ENCODE measurements around the gene MCHR1.

MCHR1 gene

DNA sequence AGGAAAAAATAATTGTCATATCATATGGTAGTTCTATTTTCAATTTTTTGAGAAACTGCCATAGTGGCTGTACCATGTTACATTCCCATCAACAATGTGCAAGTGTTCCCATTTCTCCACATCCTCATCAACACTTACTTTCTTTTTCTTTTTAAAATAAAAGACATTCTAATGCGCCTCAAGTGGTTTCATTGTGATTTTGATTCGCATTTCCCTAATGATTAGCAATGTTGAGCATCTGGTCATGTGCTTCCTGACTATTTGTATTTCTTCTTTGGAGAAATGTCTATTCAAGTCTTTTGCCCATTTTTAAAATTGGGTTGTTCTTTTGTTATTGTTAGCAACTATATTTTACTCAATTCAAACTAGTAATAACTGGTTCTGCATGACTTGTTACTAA lies 8.4 kb downstream of the MCHR1 start:
- Histone ChIP-seq H3K36me3 (ENCODE audit: control insufficient read depth, low read length) (no peaks in the 10 kb centered on the region), H3K4me3 (ENCODE audit: low read length) (no peak overlapping the region)

DNA sequence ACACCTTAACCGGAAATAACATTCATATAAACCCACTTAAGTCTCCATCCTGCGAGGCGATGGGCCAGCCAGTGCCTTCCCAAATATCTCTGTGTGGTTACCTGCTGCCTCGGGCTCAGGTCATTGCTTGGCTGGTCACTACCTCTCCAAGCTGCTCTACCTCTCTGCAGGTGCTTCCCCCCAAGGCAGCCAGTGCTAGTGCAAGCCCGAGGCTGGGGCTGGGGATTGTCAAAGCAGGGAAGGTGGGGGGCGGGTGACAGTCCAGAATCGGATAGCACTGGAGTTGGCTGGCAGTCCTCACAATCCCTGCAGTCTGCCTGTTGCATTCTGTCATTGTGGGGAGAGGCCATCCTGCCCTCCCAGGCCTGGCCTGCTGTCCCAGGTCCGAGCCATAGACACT lies 11.1 kb downstream of the MCHR1 start:
- no peaks in the 10 kb centered on the region for H3K27me3 ChIP-seq (ENCODE audit: control insufficient read depth, low read length)
- no peaks in the 10 kb centered on the region for H3K36me3 ChIP-seq (ENCODE audit: control insufficient read depth, low read length)
- H3F3A ChIP-seq (ENCODE audit: control insufficient read depth, insufficient read depth): no peaks in the 10 kb centered on the region; the same call in 1 of the 2 replicates
- no peak for TF ChIP-seq EZH2phosphoT487 (IDR thresholded peaks at IDR 0.05; ENCODE audit: borderline replicate concordance, low read length)
- TF ChIP-seq, protein P1, sequence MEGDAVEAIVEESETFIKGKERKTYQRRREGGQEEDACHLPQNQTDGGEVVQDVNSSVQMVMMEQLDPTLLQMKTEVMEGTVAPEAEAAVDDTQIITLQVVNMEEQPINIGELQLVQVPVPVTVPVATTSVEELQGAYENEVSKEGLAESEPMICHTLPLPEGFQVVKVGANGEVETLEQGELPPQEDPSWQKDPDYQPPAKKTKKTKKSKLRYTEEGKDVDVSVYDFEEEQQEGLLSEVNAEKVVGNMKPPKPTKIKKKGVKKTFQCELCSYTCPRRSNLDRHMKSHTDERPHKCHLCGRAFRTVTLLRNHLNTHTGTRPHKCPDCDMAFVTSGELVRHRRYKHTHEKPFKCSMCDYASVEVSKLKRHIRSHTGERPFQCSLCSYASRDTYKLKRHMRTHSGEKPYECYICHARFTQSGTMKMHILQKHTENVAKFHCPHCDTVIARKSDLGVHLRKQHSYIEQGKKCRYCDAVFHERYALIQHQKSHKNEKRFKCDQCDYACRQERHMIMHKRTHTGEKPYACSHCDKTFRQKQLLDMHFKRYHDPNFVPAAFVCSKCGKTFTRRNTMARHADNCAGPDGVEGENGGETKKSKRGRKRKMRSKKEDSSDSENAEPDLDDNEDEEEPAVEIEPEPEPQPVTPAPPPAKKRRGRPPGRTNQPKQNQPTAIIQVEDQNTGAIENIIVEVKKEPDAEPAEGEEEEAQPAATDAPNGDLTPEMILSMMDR (IDR thresholded peaks at IDR 0.05; ENCODE audit: low read depth, low read length, poor library complexity, severe bottlenecking): no peak
- H3K27ac ChIP-seq (ENCODE audit: low read depth, low read length): no peak overlapping the region
- H4K20me1 ChIP-seq (ENCODE audit: control insufficient read depth, insufficient read depth, low read depth, low read length): no peaks in the 10 kb centered on the region
- H3K4me2 ChIP-seq (ENCODE audit: low read length): no peak overlapping the region
- no peaks in the 10 kb centered on the region for H3K9me3 ChIP-seq (ENCODE audit: control insufficient read depth, insufficient read depth, low read length)
- H3K4me1 ChIP-seq (ENCODE audit: control insufficient read depth, low read length): no peaks in the 10 kb centered on the region
- H3K79me2 ChIP-seq (ENCODE audit: control insufficient read depth, low read length): no peaks in the 10 kb centered on the region
- H3K9me2 ChIP-seq (replicated peaks; ENCODE audit: control insufficient read depth, low read length): no peaks in the 10 kb centered on the region
- no peak overlapping the region for H3K4me3 ChIP-seq (ENCODE audit: low read length)

More for the DNA sequence above, 8.4 kb downstream of the MCHR1 start:
- TF ChIP-seq, protein P1 (IDR thresholded peaks at IDR 0.05; ENCODE audit: low read depth, low read length, poor library complexity, severe bottlenecking): no peak
- TF ChIP-seq EZH2phosphoT487 (IDR thresholded peaks at IDR 0.05; ENCODE audit: borderline replicate concordance, low read length): no peak
- H3K27me3 ChIP-seq (ENCODE audit: control insufficient read depth, low read length): no peaks in the 10 kb centered on the region
- no peaks in the 10 kb centered on the region for H3K79me2 ChIP-seq (ENCODE audit: control insufficient read depth, low read length)
- H3K27ac ChIP-seq (ENCODE audit: low read depth, low read length): no peak overlapping the region
- H3K9me2 ChIP-seq (replicated peaks; ENCODE audit: control insufficient read depth, low read length): no peaks in the 10 kb centered on the region
- no peaks in the 10 kb centered on the region for H4K20me1 ChIP-seq (ENCODE audit: control insufficient read depth, insufficient read depth, low read depth, low read length)
- peaks cover 15% of the 10 kb centered on the region for H3K4me1 ChIP-seq (ENCODE audit: control insufficient read depth, low read length)
- H3K4me2 ChIP-seq (ENCODE audit: low read length): no peak overlapping the region
- H3K9me3 ChIP-seq (ENCODE audit: control insufficient read depth, insufficient read depth, low read length): no peaks in the 10 kb centered on the region
- no peaks in the 10 kb centered on the region; the same call in 1 of the 2 replicates for H3F3A ChIP-seq (ENCODE audit: control insufficient read depth, insufficient read depth)

DNA sequence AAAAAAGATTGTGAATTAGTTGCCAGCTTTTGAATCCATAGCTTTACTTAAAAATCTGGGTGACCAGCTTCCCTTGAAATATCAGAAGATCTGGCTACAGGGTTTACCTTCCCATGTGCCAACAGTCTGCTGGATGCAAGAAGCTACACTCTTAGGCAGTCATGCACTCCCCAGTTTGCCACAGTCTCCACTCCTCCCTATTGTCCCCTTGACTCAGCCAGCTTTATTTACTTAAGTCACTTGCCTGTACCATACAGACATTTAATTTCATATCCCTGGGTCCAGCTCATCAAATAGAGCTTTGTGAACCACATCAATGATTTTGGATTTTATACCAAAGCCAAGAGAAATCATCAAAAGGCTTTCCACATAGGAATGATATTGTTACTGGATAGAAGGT lies 12.2 kb downstream of the MCHR1 start:
- Histone ChIP-seq H3K9me3 (ENCODE audit: control insufficient read depth, insufficient read depth, low read length) (no peaks in the 10 kb centered on the region), H3K79me2 (ENCODE audit: control insufficient read depth, low read length) (no peaks in the 10 kb centered on the region), H4K20me1 (ENCODE audit: control insufficient read depth, insufficient read depth, low read depth, low read length) (no peaks in the 10 kb centered on the region), H3F3A (ENCODE audit: control insufficient read depth, insufficient read depth) (no peaks in the 10 kb centered on the region; the same call in 1 of the 2 replicates), H3K27me3 (ENCODE audit: control insufficient read depth, low read length) (peaks cover 3% of the 10 kb centered on the region; the same call in 1 of the 2 replicates), H3K36me3 (ENCODE audit: control insufficient read depth, low read length) (no peaks in the 10 kb centered on the region), H3K4me3 (ENCODE audit: low read length) (no peak overlapping the region), H3K4me2 (ENCODE audit: low read length) (no peak overlapping the region), H3K4me1 (ENCODE audit: control insufficient read depth, low read length) (no peaks in the 10 kb centered on the region), H3K9me2 (replicated peaks; ENCODE audit: control insufficient read depth, low read length) (no peaks in the 10 kb centered on the region), H3K27ac (ENCODE audit: low read depth, low read length) (no peak overlapping the region)
- TF ChIP-seq, protein P1 (IDR thresholded peaks at IDR 0.05; ENCODE audit: low read depth, low read length, poor library complexity, severe bottlenecking): no peak

DNA sequence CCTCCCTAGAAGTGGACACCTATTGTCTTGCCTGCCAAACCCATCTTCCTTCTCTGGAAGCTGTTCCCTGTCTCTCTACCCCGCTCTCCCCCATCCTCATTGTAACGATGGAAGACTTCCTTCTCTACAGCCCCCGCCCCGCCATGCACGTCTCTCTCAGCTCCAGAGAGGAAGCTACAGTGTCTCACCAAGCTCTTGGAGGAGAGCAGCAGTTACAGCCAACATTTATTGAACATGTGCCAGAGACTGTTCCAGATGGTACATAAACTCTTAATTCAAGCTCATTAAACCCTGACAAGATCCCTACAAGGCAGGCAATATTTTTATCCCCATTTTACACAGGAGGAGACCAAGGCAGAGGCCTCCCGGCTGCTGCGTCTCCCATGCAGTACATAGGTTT lies 15.1 kb downstream of the MCHR1 start:
- no peaks in the 10 kb centered on the region for H4K20me1 ChIP-seq (ENCODE audit: control insufficient read depth, insufficient read depth, low read depth, low read length)
- no peaks in the 10 kb centered on the region for H3F3A ChIP-seq (ENCODE audit: control insufficient read depth, insufficient read depth)
- no peak overlapping the region for H3K4me2 ChIP-seq (ENCODE audit: low read length)
- H3K4me1 ChIP-seq (ENCODE audit: control insufficient read depth, low read length): no peaks in the 10 kb centered on the region
- no peaks in the 10 kb centered on the region for H3K36me3 ChIP-seq (ENCODE audit: control insufficient read depth, low read length)
- H3K4me3 ChIP-seq (ENCODE audit: low read length): no peak overlapping the region
- H3K9me2 ChIP-seq (replicated peaks; ENCODE audit: control insufficient read depth, low read length): no peaks in the 10 kb centered on the region
- no peak for TF ChIP-seq EZH2phosphoT487 (IDR thresholded peaks at IDR 0.05; ENCODE audit: borderline replicate concordance, low read length)
- TF ChIP-seq, protein P1 (IDR thresholded peaks at IDR 0.05; ENCODE audit: low read depth, low read length, poor library complexity, severe bottlenecking): no peak
- H3K79me2 ChIP-seq (ENCODE audit: control insufficient read depth, low read length): no peaks in the 10 kb centered on the region
- H3K27ac ChIP-seq (ENCODE audit: low read depth, low read length): no peak overlapping the region
- peaks cover 10% of the 10 kb centered on the region for H3K27me3 ChIP-seq (ENCODE audit: control insufficient read depth, low read length)
- H3K9me3 ChIP-seq (ENCODE audit: control insufficient read depth, insufficient read depth, low read length): no peaks in the 10 kb centered on the region

All from DOHH2 (cell line).